ENCODE measurements around the gene PTPRT.

The PTPRT gene

DNA sequence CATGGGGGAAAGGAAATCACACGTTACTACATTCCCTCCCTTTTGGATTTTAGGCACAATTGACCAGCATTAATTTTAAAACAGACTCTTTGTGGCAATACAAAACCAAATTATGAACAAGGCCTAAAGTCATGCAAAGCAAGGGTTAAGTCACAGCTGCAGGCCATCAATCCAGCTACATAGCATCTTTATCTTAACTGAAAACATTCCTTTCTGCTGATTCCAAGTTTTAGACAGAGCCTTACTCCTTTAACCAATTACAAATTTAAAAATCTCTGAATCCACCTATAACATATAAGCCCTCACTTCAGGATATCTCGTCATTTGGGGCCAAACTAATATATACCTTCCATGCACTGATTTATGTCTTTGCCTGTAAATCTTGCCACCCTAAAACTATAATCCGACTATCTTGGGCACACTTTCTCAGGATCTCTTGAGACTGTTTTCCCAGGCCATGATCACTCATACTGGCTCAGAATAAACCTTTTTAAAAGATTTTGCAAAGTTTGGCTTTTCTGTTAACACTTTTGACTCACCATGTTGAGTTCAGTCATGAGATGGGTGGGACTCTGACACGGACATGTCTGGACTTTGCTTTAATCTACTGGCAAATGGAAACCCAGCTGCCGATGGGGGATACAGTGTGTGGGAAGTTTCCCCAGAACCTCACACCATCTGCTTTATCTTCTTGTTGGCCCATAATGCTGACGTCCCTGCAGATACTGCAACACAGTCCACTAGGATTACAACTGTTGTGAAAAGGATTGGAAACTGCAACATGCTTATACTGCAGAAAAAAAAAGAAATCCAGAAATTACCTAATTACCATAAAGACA is 757.0 kb downstream of the PTPRT start:
- DNase-seq = no peak

DNA sequence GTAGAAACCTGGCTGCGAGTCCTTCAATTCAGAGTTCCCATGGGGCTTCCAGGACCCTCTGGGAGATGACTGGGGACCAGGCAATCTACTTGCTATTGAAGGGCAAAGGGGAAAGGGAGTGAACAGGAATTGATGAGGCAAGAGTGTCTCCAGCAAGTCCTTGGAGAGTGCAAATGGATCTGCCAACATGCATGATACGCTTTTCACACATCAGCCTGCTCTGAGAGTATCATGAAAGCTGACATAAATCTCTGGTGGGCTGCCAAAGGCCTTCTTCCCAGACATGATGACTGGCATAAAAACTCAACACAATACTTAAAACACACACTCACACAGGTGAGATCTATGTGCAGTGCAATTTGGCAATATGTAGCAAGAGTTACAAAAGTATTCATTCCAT is 759.1 kb downstream of the PTPRT start:
- DNase-seq = no peak

DNA sequence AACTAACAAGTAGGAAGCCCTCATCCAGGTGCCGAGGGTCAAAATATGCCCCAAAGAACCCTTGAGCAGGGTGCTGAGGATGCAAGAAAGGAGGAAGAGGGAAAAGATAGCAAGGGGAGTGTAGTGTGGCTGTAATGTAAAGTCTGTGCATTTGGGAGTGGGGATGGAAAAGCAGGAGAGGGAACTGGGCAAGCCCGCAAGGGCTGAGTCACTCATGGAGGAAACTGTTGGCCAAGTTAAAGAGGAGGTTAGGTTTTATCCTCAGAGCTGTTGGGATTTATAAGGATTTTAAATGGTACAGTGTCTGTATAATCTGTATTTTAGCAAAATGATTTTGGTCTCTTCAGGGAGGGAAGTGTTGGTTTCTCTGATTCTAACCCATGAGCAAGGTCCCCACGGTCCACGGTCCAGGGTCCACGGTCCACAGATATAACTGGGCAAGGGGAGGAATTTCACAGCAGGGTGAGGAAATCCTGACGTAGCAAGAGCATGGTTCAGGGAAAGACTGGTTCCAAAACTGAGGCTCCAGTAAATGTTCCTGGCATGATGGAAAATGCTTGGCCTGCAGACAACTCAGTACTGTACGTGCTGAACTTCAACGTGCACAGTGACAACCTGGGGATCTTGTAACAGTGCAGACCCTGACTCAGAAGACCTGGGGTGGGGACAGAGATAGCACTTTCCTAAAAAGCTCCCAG is 759.8 kb downstream of the PTPRT start:
- DNase-seq = no peak

DNA sequence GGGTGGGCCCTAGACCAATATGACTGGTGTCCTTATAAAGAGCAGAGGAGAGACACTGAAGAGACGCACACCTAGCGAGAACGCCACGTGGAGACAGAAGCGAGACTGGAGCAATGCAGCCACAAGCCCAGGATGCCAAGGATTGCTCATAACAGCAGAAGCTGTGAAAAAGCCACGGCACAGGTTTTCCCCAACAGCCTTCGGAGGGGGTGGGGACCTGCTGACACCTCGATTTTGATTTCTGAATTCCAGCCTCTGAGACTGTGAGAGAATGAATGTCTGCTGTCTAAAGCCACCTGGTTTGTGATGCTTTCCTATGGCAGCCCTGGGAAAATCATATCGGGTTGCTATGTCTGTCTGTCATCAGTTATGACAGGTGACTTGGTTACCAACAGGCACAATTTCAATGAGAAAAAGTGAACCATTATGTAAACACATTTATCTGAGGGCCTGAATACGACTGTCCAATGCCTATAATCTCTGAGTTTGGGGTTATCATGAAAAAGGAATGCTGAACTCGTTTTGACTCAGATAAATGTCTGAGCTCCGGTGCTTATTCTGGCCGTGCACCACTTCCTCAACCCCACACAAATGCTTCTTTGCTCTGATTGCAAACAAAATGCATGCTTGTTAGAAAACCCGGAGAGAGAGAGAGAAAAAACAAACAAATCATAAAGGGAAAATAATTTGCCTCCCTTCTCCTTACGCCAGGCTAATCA is 769.7 kb downstream of the PTPRT start:
- no peak for DNase-seq

DNA sequence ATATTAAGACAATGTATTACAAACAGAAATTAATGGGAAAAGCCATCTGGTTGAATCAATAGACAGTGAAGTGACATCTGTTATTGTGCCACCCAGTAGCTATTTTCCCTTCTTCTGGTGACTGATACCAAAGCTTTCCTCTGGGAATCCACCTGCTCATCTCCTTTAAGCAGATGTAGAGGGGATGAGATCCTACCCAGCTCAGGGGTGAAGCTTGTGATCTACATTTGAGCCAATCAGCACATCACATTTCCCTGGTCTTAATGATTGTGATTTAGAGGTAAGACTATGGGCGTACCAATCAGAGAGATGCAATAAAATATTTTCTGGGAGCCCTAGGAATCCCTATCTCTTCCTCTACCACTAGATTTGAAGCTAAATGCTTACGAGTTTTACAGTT is 782.9 kb downstream of the PTPRT start:
- no peak for DNase-seq

- DNase-seq = no peak
Observed at GRCh38 chr20:42402455-42402854, 787.3 kb downstream of the PTPRT start.

GRCh38 chr20:42401613-42402012 is 788.1 kb downstream of the PTPRT start:
- DNase-seq = no peak

DNA sequence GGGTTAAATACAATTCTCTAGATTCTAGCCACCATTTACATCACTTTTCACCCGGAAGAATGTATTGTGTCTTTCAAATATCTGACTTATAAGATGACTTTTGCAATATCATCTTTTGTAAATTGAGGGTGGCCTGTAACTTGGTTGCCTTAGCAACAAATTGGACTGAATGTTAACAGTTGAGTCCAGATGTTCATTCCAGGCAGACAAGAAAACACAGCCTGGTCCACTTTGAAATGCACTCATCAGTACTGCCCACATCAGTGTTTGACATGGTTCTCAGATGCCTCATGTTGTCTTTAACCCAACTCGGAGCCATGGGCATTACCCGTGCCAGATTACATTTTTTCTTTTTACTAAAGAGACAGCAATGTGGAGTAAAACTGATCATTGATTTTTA is 789.9 kb downstream of the PTPRT start:
- no peak for DNase-seq

DNA sequence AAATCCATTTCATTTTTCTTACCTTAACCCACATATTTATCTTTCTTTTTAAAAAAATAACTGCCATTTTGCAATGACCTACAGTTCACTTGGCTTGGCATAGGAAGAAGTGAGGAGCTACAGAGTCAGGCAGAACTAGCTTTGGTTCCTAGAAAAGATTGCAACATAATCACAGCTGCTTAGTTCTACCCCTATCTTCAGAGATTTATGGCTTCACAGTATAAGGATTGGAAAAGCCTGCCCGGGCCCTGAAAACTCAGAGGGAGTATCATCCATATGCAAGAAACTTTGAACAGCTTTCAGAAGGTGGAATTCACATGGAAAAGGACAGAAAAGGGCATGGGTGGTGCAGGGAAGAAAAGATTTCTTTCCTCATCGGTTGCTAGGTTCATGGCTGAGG is 797.3 kb downstream of the PTPRT start:
- DNase-seq = no peak

DNA sequence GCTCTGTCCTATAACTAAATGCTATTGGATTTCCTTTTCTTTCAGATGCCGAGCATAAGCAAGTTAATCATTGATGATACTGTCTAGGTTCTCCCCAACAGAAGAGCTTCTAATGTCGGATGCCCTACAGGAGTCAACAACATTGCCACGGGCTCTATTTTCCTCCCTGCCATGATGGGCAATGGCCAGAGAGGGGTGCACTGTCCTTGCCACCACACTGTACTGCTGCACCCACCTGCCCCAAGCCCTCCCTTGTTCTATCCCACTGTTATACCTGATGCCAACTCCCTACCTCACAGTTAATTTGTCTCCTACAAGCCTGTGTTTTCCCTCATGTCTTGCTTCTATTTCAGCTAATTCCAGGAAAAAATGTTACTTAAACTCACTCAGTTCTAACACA is 797.9 kb downstream of the PTPRT start:
- no peak for DNase-seq

DNA sequence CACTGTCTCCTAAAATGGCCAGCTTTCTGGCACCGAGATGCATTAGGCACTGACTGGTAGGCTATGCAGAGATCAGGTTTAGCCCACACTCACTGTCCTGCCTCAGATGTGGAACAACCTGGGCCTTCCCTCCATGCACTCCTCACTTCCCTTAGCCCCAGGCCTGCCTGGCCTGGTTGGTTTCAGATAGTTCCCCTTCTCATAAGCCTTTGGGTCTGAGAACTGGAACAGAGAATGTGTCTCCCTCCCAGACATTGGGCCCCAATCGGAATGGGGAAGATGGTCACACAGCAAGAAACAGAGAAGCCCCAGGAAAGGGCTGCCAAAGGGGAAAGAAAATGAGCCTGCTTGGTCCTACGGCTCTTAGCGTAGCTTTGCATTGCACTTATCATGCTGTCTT is 809.4 kb downstream of the PTPRT start:
- DNase-seq = no peak

- no peak for DNase-seq
Observed at GRCh38 chr20:42379385-42379784, 810.3 kb downstream of the PTPRT start.

DNA sequence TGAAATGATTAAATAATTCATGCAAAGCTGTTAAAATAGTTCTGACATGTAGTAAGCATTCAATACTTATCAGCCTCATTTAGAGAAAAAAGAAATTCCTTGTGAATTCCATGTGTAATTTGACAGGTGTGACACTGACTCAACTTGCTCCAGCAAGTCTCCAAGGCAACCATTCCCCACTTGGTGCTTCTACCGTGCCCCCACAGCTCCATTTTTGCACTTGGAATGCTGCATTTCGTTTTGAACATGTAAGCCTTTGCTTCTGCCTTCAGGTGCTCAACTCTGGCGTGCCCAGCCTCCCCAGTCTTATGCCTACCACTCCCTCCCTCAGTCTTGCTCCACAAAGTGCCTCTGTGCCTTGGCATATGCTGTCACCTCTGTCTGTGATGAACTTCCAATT is 810.9 kb downstream of the PTPRT start:
- DNase-seq = no peak

DNA sequence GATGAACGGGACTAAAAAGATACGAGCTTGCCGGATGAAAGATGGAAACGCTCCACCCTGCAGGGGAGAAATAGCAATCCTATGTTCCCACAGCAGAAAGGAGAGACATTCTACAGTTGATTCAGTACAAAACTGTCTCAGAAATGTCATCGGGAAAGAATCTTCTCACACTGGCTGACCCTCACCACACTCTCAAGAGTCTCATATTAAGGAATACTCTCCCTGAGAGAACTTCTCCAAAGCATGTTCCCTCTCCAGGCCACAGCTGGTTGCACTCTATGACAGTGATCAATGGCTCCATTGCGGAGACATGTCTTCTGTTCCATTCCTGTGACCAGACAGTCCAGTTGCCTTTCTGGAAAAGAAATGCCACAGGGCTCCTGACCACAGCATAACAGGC is 813.6 kb downstream of the PTPRT start:
- no peak for DNase-seq

GRCh38 chr20:42373049-42373448 is 816.7 kb downstream of the PTPRT start:
- DNase-seq = no peak

DNA sequence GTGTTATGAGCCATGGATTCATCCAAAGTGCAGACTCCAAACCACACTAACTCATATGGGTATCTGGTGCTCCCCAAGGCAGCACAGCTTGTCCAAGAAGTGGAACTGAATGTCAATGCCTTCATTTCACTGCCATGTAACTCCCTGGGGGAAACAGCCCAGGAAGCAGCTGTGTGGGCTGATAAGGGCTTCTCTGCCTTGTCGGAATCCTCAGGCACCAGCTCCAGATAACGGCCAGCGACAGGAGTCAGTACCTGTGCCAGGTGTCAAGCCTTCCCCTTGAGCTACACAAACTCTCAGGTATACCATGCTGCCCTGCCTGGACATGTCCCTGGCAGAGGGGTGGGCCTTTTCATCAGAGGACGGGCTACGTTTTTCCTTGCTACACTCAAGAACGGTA is 819.6 kb downstream of the PTPRT start:
- no peak for DNase-seq

GRCh38 chr20:42368910-42369309 is 820.8 kb downstream of the PTPRT start:
- DNase-seq = no peak

DNA sequence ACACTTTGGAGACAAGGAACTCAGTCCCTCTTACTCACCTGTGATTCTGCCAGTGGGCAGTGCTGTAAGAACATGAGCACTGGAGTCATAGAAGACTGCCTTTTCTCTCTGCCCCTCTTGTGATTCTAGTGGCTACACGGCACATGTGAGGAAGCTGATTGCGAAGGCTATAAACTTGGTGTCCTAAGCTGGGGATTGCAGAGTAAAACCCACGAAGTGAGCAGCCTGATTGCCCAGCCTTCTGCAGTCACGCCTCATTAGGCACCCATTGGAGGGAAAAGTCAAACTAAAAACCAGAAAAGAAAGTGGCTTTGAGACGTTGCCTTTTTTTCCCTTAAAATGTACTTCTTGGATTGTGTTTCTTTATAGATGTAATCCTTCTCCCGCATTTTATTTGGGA is 823.1 kb downstream of the PTPRT start:
- DNase-seq = no peak

DNA sequence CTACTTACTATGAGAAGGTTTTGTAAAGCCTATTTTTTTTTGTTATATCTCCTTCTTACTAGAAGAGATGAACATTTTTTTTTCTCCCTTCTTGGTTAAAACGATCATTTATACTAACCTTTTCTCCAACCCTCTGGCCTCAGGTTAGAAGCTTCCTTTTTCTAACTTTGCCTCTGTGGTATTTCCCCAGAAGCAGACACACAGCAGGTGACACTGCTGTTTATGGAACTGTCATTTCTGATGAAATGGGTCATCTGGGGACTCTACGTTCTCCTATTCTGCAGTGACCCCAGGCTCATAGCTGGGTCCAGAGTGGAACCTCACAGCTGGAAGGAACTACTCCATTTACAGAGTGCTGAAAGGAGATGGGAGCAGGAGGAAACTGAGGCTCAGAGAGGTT is 825.3 kb downstream of the PTPRT start:
- no peak for DNase-seq

DNA sequence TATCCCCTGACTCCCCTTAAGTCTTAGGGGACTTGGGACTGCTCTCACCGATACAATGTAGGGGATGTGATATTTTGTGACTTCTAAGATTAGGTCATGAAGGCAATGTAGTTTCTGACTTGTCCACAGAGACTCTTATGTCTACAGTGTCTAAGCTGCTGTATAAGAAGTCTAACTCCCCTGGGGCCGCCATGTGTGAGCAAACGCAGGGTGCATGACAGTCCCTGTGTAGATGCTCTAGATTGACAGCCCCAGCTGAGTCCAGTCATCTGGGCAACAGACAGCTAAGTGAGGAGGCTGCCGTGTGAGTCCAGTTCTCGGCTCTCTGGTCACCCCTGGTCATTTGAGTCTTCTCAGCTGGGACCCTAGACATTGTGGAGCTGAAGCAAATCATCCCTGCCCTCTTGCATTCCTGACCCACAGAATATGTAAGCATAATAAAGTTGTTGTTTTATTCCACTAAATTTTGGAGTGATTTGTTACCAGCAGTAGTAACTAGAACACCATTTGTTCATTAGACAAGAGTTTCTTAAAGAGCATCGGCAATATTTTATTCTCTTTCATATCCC is 828.2 kb downstream of the PTPRT start:
- DNase-seq = no peak

GRCh38 chr20:42360621-42361020 is 829.1 kb downstream of the PTPRT start:
- no peak for DNase-seq

DNA sequence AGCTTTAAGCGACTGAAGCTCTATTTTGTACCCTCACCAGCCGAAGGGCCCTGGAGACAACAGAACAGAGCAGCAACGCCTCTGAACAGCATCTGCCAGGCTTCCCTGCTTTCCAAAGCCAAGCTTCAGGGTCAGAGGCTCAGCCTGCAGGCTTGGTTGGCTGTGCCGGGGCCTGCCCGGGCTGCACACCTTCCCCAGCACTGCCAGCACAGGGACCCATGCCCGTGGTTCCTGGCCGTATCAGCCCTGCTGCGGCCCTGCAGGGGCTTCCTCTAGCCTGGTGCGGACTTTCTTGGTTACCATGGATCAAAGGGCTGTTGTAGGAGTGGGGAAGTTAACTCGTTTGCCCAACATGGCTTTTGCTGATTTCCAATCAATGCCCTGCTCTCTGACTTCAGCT is 830.1 kb downstream of the PTPRT start:
- no peak for DNase-seq

- no peak for DNase-seq
Observed at GRCh38 chr20:42352096-42352495, 837.6 kb downstream of the PTPRT start.

DNA sequence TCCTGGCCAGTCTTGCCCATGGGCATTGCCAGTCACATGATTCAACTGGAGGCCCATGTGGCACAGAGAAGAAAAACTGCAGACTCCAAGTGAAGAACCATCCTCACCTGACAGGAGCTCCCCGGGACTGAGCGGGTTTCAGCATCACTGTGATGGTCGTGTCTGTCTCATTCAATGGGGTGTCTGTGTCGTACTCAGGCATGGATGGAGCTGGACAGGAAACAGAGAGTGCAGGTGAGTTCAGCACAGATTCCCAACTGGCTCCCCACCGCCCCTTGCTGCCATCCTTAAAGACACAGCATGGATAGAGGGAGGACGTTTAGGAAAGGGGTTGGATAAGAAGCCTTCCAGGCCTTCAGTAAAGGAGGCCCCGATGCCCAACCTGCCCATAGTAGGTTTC is 839.2 kb downstream of the PTPRT start:
- DNase-seq = no peak
